Gastrocnemius medialis (tissue), 4 donors: ENCODE results near the gene NR1D2.

Source experiments
- CTCF ChIP-seq, 5 experiments: fragments of 450-650 bp in 3 of 5; fragments of 200-600 bp in 2 of 5; sonication (generic) in 2 of 5; IDR thresholded peaks in 4 of 5; conservative IDR thresholded peaks in 1 of 5; 1 replicate in 4 of 5; 2 replicates in 1 of 5; pipeline ENCODE4 v1.5.1; 2016 to 2019; ENCODE audit warnings: antibody characterized with exemption in 5 of 5, mild to moderate bottlenecking in 3 of 5, moderate library complexity in 3 of 5
- POLR2A ChIP-seq, 2 donors: fragments of 450-650 bp; IDR thresholded peaks; one replicate each; pipeline ENCODE4 v1.6.1; 2017; ENCODE audit warnings: antibody characterized with exemption in 2 of 2, mild to moderate bottlenecking in 2 of 2, moderate library complexity in 2 of 2

GRCh38 chr3:23945663-23945912 lies 502 bp downstream of the NR1D2 start:
- TF ChIP-seq POLR2A (IDR thresholded peaks at IDR 0.05): peak in 1 of 2 donors; percentile 66
- no peak for TF ChIP-seq CTCF (IDR thresholded peaks at IDR 0.05 in 4 of 5, conservative IDR thresholded peaks at IDR 0.05 in 1 of 5)
